ENCODE measurements around the gene IQCH. TPM values are rescaled to one million over a fixed set of nuclear protein-coding genes. Genes with fewer than 3 reads are reported as not detected.

The IQCH gene
- total RNA-seq, 2 donors from 2014 or later, result 1.6 to 6.7 TPM

GRCh38 chr15:67385971-67386370, 131.4 kb downstream of the IQCH start:
- intact Hi-C loops (cut with DNase I), result no loop called here
- H3K27me3 ChIP-seq, result no peaks in the 10 kb centered on the region
- no peaks in the 10 kb centered on the region for H3K9me3 ChIP-seq
- no peak overlapping the region for H3K4me3 ChIP-seq
- no peak overlapping the region for H3K27ac ChIP-seq
- no peaks in the 10 kb centered on the region for H3K4me1 ChIP-seq
- H3K36me3 ChIP-seq (replicated peaks in 1 of 2; ENCODE audit: insufficient read depth in 1 of 2, low read depth in 2 of 2), result no peaks in the 10 kb centered on the region
- ATAC-seq (no peak), DNase-seq (no peak)
- TF ChIP-seq CTCF (IDR thresholded peaks at IDR 0.05) (no peak), POLR2A (IDR thresholded peaks at IDR 0.05) (no peak)
- 53 to 63% methylated on average over 1 of the region's 1 CpG for WGBS, 2 donors

DNA sequence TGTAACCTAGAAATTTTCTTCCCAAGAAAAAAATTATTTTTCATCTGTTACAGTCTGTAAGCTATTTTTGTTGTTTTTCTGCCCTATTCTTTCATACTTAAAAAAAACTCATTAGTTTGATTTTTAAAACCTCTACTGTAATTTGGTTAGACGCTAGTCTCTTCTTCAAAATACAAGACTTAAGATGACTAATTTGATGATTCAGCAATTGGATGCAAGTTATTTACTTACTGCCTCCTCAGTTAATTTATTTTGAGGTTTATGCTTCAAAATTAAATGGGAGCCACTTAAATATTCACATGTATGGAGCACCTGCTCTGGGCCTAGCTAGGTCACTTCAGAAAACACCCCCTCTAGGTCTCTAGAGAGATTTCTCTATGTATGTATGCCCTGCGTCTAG, 132.4 kb downstream of the IQCH start:
- Histone ChIP-seq H3K4me3 (no peak overlapping the region), H3K36me3 (replicated peaks in 1 of 2; ENCODE audit: insufficient read depth in 1 of 2, low read depth in 2 of 2) (no peaks in the 10 kb centered on the region), H3K9me3 (no peaks in the 10 kb centered on the region), H3K27ac (no peak overlapping the region), H3K4me1 (no peaks in the 10 kb centered on the region), H3K27me3 (no peaks in the 10 kb centered on the region)
- intact Hi-C loops (cut with DNase I), result no loop called here
- ATAC-seq (no peak), DNase-seq (no peak)
- TF ChIP-seq CTCF (IDR thresholded peaks at IDR 0.05), result no peak
- TF ChIP-seq POLR2A (IDR thresholded peaks at IDR 0.05), result no peak
- WGBS, 2 donors, result 89 to 99% methylated on average over 2 of the region's 2 CpGs

GRCh38 chr15:67389975-67390374, 135.4 kb downstream of the IQCH start:
- intact Hi-C loops (cut with DNase I), result no loop called here
- no peak overlapping the region for H3K4me3 ChIP-seq
- TF ChIP-seq CTCF (IDR thresholded peaks at IDR 0.05) (no peak), POLR2A (IDR thresholded peaks at IDR 0.05) (no peak)
- ATAC-seq, result no peak
- 42 to 52% methylated on average over 1 of the region's 1 CpG for WGBS, 2 donors
- no peaks in the 10 kb centered on the region for H3K27me3 ChIP-seq
- no peaks in the 10 kb centered on the region for H3K9me3 ChIP-seq
- H3K27ac ChIP-seq, result no peak overlapping the region
- H3K4me1 ChIP-seq, result no peaks in the 10 kb centered on the region
- no peaks in the 10 kb centered on the region for H3K36me3 ChIP-seq (replicated peaks in 1 of 2; ENCODE audit: insufficient read depth in 1 of 2, low read depth in 2 of 2)
- DNase-seq, result no peak

DNA sequence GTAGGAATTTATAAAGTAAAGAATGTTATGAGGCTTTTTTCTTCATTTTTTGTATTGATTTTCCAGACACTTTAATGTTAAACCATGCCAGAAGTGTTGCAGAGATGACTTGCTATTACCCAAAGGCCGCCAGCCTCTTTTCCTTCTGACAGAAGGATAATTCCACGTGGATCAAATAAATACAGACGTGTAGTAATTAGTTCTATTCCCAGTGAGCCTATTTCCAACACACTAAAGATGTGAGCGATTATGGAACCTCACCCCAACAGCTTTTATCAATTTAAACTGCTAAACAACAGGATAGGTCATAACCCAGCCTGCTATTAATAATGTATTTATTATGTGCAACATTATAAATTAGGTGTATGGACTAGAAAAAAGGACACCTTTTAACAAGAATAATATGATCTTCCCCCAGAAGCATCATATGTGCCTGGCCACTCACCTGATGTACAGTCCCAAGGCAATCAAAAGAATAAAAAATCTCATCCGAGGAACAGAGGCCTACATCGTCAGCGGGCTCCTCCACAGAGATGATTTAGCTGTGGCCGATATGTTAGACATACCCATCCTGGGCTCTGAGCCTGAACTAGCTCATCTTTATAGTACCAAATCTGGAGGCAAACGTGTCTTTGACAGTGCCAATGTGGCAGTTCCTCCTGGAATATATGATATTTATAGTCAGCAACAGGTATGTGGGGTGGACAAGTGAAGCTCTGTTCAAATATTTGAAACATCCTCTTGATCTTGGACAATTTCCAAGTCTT, 140.5 kb downstream of the IQCH start:
- H3K27me3 ChIP-seq, result no peaks in the 10 kb centered on the region
- 77 to 80% methylated on average over 9 of the region's 9 CpGs for WGBS, 2 donors
- intact Hi-C loops (cut with DNase I), result no loop called here
- DNase-seq (no peak), ATAC-seq (no peak)
- no peaks in the 10 kb centered on the region for H3K36me3 ChIP-seq (replicated peaks in 1 of 2; ENCODE audit: insufficient read depth in 1 of 2, low read depth in 2 of 2)
- no peak for TF ChIP-seq CTCF (IDR thresholded peaks at IDR 0.05)
- no peak overlapping the region for H3K4me3 ChIP-seq
- no peaks in the 10 kb centered on the region for H3K9me3 ChIP-seq
- no peak overlapping the region for H3K27ac ChIP-seq
- H3K4me1 ChIP-seq, result no peaks in the 10 kb centered on the region

- WGBS, 2 donors, result 66 to 88% methylated on average over 5 of the region's 5 CpGs
- intact Hi-C loops (cut with DNase I), result no loop called here
- H3K27ac ChIP-seq, result no peak overlapping the region
- DNase-seq (no peak), ATAC-seq (no peak)
- TF ChIP-seq CTCF (IDR thresholded peaks at IDR 0.05) (no peak), POLR2A (IDR thresholded peaks at IDR 0.05) (no peak)
- H3K27me3 ChIP-seq, result no peaks in the 10 kb centered on the region
- no peaks in the 10 kb centered on the region for H3K36me3 ChIP-seq (replicated peaks in 1 of 2; ENCODE audit: insufficient read depth in 1 of 2, low read depth in 2 of 2)
- no peaks in the 10 kb centered on the region for H3K4me1 ChIP-seq
- no peaks in the 10 kb centered on the region for H3K9me3 ChIP-seq
- no peak overlapping the region for H3K4me3 ChIP-seq
Measured at GRCh38 chr15:67396114-67396513, 141.5 kb downstream of the IQCH start.

Data from body of pancreas (tissue), 4 donors.